ES-I3 (cell line): ENCODE measurements around the gene NRBF2.
A peak's percentile ranks its signal among the peaks of the same experiment; 100 is the strongest.

Source experiments
- H3K36me3 ChIP-seq: 2 replicates; pipeline ENCODE4 v1.6.1; 2013; ENCODE audit warnings: mild to moderate bottlenecking, low read length, control low read depth, moderate library complexity; ENCODE audit not compliant: insufficient read depth
- H3K4me1 ChIP-seq: 2 replicates; pipeline ENCODE4 v1.6.1; 2013; ENCODE audit warnings: mild to moderate bottlenecking, control low read depth, low read length; ENCODE audit not compliant: insufficient read depth
- H3K9ac ChIP-seq: 2 replicates; pipeline ENCODE4 v1.6.1; 2013; ENCODE audit warnings: low read depth, mild to moderate bottlenecking, low read length, moderate library complexity
- H3K9me3 ChIP-seq: 2 replicates; pipeline ENCODE4 v1.6.1; 2013; ENCODE audit warnings: mild to moderate bottlenecking, low read length, moderate library complexity; ENCODE audit not compliant: control insufficient read depth, insufficient read depth

NRBF2 gene

DNA sequence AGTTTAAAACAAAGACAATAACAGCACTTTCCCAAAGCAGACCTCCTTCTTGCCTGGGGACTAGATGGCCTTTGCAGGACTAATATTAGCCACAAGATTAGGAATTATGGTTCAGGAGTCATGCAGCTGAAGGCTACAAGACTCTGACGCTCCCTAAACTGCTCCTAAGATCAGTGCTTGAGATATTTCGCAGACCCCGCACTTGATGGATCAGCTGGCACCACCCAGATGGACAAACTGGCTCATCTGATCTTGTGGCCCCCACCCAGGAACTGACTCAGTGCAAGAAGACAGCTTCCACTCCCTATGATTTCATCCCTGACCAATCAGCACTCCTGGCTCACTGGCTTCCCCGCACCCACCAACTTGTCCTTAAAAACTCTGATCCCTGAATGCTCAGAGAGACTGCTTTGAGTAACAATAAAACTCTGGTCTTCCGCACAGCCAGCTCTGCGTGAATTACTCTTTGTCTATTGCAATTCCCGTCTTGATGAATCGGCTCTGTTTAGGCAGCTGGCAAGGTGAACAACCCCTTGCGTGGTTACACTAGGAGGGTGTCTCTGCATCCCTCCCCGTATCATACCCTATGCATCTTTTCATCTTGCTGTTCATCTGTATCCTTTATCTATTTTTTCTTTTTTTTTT is 26.9 kb upstream of the NRBF2 start:
- H3K36me3 ChIP-seq = no peaks in the 10 kb centered on the region
- H3K4me1 ChIP-seq = peaks cover 9% of the 10 kb centered on the region
- no peaks in the 10 kb centered on the region for H3K9me3 ChIP-seq
- no peak overlapping the region for H3K9ac ChIP-seq

DNA sequence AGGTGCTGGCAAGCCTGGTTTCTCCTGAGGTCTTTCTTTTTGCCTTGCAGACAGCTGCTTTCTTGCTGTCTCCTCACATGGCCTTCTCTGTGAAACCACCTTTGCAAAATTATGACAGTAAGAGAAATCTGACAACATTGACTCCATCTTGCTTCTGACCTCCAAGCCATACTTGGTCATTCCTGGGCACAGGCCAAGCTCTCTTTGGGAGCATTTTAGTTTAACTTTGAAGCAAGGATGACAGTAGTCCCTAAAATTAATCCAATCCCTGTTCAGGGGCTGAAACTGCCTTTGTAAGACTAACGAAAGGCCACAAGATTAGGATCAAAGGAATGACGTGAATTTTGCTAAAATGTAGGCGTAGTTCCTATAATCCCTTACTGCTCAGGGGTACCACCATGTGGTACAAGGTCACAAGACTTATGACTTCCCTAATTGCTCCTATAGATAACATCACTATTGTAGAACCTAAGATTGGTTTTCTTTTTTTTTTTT is 25.1 kb upstream of the NRBF2 start:
- no peaks in the 10 kb centered on the region for H3K9me3 ChIP-seq
- H3K9ac ChIP-seq = no peak overlapping the region
- peaks cover 9% of the 10 kb centered on the region for H3K4me1 ChIP-seq
- H3K36me3 ChIP-seq = no peaks in the 10 kb centered on the region

DNA sequence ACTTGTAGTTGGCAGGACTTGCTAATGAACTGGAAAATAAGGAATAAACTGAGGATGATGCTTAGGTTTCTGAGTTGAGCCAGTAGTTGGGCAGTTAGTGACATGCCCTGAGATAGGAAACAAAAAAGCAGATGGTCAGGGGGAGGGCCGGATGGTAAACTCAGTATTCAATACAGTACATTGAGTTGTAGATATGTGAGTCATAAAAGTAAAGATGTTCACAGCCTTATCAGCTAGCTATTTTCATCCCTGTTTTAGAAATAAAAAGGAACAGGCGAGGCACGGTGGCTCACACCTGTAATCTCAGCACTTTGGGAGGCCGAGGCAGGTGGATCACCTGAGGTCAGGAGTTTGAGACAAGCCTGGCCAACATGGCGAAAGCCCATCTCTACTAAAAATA is 22.2 kb upstream of the NRBF2 start:
- no peak overlapping the region for H3K9ac ChIP-seq
- no peaks in the 10 kb centered on the region for H3K36me3 ChIP-seq
- no peaks in the 10 kb centered on the region for H3K9me3 ChIP-seq
- peaks cover 7% of the 10 kb centered on the region for H3K4me1 ChIP-seq

DNA sequence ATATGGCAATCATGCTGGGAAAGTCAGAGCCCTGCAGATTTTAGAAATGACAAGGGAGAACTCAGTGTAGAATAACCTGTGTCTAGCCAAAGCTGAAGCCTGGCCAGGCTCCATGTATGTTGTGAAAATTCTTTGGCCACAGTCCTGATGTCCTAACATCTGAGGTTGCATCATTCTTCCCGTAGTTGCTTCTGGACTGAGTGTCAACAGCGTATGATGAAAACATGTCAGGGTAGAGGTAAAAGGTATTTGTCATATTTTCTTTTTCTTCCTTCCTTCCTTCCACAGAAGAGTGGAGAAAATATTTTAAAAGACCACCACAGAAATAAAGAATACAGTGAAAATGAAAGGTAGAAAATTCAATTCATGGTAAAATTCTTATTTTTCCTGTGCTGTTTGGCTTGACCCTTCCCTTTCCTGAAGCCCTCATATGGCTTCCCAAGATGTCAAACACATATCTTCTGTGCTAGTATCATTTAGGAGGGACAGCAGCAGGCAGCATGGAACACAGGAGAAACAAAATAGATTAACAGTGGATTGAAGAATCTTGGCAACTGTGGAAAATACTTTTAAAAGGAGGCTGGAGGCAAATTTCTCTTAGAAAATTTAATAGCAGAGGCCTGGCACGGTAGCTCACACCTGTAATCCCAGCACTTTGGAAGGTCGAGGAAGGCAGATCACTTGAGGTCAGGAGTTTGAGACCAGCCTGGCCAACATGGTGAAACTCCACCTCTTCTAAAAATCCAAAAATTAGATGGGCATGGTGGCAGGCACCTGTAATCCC is 18.9 kb upstream of the NRBF2 start:
- Histone ChIP-seq H3K36me3 (no peaks in the 10 kb centered on the region), H3K9ac (no peak overlapping the region), H3K4me1 (no peaks in the 10 kb centered on the region; the same call in 1 of the 2 replicates), H3K9me3 (no peaks in the 10 kb centered on the region; the same call in 1 of the 2 replicates)

DNA sequence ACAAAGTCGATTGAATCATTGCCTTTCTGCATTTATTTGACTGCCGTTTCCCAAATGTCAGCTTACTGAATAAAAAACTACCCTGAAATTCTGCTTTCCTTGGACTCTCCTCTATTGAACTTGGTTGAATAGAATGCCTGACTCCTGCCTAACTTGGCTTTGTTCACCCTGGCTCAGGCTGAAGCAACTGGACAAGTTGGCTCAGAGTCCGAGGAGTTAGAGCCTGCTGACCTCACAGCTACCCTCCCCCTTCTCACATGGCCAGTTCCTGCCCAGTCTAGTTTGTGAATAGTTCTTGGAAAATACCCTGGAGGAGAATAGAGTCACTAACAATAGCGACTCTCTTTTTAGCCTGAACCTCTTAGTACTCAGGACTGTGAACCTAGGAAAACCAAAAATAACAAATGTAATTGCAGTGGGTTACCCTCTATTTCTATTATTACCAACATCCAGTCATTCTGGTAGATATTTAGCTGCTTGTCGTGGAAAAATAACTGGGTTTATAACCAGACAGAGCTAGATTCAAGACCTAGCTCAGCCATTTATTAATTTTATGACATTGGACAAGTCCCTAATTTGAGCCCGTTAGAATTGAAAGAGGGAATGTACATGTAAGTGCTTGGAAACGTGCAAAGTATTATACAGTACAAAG is 17.3 kb upstream of the NRBF2 start:
- Histone ChIP-seq H3K4me1 (no peaks in the 10 kb centered on the region; the same call in 1 of the 2 replicates), H3K36me3 (no peaks in the 10 kb centered on the region), H3K9ac (no peak overlapping the region), H3K9me3 (no peaks in the 10 kb centered on the region; the same call in 1 of the 2 replicates)

DNA sequence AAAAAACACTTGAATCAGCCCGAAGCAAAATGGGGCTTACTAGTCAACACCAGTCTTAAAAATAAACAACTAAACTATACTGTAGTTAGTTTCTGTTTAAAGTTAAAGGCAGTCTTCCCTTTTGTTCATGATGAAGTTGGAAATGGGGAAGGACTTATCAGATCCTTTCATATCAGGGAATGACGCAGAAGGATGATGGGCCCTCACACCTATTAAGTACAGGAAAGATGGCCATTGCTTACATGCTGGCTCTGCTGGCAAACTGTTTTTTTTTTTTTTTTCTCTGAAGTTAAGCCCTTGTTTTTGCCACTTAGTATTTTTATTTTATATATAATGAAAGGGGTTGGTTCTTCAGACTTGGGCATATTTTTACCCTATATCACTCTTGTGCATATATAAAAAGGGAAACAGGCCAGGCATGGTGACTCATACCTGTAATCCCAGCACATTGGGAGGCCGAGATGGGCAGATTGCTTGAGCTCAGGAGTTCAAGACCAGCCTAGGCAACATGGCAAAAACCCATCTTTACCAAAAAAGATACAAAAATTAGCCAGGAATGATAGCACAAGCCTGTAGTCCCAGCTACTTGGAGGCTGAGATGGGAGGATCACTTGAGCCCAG is 16.6 kb upstream of the NRBF2 start:
- Histone ChIP-seq H3K36me3 (no peaks in the 10 kb centered on the region), H3K9ac (no peak overlapping the region), H3K9me3 (no peaks in the 10 kb centered on the region; the same call in none of the 2 replicates), H3K4me1 (no peaks in the 10 kb centered on the region; the same call in 1 of the 2 replicates)

DNA sequence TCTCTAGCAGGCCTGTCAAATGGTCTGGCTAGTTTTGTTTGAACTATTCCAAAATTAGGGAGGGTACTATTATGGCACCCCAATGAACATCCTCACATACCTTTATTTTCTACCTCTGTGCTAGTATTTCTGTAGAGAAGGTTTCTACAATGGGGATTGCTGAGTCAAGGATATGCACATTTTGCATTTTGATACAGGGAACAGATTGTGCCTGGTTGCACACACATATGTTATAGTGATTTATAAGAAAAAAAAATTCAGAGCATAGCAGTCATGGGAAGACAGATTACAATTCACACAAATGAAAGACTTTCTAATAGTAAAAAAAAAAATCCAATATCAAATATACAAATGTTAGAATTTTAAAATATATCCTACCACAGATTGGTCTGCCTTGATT is 14.1 kb upstream of the NRBF2 start:
- no peaks in the 10 kb centered on the region for H3K36me3 ChIP-seq
- H3K4me1 ChIP-seq = no peaks in the 10 kb centered on the region; the same call in 1 of the 2 replicates
- no peaks in the 10 kb centered on the region; the same call in none of the 2 replicates for H3K9me3 ChIP-seq
- no peak overlapping the region for H3K9ac ChIP-seq

DNA sequence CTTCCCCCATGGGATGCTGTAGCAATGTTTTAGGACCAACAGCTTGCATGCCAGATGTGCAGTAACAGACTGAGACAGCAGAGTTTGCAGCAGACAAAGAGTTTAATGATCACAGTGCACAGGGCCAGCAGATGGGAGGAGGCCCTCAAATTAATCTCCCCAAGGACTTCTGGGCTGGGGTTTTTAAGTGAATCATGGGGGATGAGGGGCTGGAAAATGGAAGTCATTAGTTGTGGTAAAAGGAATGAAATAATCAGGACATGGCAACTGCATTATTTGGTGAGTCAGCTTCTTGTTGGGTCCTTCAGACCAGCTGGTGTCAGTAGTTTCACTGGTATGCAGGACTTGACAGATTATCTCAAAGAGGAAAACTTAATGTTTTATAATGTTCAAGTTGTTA is 12.6 kb upstream of the NRBF2 start:
- Histone ChIP-seq H3K36me3 (no peaks in the 10 kb centered on the region), H3K9me3 (no peaks in the 10 kb centered on the region; the same call in none of the 2 replicates), H3K4me1 (no peaks in the 10 kb centered on the region; the same call in 1 of the 2 replicates), H3K9ac (no peak overlapping the region)

DNA sequence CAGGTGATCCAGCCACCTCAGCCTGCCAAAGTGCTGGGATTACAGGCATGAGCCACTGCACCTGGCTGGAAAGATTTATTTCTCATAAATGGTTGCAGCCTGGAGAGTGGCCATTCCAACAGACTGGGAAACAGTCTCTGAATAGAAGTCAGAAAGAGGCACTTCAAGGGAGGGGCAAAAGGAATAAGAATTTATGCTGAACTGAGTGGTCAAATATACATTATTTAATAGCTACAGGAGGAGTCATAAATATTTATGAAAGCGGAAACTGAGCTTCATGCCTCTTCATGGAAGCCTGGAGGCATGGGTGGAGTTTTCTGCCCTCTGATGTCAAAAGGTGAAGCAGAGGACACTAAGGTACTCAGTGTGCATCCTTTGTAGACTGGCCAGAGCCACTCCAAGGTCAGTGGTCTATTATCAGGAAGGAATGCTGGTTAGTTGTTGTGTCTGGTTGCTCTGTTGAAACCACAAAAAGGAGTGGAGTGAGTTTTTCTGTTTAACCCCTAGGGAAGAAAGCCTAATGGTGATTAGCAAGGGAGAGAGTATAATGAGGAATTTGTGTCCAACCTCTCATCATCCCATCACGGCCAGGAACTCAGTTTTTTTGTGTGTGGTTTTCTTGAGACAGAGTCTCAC is 9.3 kb upstream of the NRBF2 start:
- no peak overlapping the region for H3K9ac ChIP-seq
- no peaks in the 10 kb centered on the region; the same call in 1 of the 2 replicates for H3K9me3 ChIP-seq
- H3K4me1 ChIP-seq = no peaks in the 10 kb centered on the region
- H3K36me3 ChIP-seq = no peaks in the 10 kb centered on the region

DNA sequence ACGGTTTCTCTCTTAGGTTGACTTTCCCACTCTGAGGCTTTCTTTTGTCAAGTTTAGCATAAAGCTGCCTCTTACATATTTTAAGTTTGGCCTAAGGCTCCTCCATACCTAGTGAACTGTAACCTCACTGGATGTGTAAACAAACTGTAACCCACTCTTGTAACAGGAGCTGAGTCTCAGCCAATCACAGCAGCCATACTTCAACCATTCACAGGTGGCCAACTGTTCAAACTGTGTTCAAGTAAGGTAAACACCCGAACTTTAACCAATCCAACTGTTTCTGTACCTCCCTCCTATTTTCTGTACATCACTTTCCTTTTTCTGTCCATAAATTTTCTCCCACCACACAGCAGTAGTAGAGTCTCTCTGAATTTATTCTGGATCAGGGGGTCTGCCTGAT is 7.7 kb upstream of the NRBF2 start:
- Histone ChIP-seq H3K9me3 (no peaks in the 10 kb centered on the region; the same call in 1 of the 2 replicates), H3K4me1 (no peaks in the 10 kb centered on the region), H3K36me3 (no peaks in the 10 kb centered on the region), H3K9ac (no peak overlapping the region)

DNA sequence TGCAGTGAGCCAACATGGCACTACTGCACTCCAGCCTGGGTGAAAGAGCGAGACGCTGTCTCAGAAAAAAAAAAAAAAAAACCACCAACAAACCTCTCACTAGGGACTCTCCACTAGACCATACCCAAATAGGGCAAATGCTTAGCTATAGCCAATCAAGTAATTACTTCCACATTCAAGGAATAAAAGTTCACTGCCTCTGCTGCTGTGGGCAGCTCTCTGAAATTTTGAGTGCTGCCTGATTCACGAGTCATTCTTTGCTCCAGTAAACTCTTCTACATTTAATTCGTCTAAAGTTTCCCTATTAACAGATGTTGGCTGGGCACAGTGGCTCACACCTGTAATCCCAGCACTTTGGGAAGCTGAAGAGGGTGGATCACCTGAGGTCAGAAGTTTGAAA is 4.7 kb upstream of the NRBF2 start:
- no peak overlapping the region for H3K9ac ChIP-seq
- H3K36me3 ChIP-seq = no peaks in the 10 kb centered on the region
- no peaks in the 10 kb centered on the region for H3K4me1 ChIP-seq
- no peaks in the 10 kb centered on the region; the same call in 1 of the 2 replicates for H3K9me3 ChIP-seq

DNA sequence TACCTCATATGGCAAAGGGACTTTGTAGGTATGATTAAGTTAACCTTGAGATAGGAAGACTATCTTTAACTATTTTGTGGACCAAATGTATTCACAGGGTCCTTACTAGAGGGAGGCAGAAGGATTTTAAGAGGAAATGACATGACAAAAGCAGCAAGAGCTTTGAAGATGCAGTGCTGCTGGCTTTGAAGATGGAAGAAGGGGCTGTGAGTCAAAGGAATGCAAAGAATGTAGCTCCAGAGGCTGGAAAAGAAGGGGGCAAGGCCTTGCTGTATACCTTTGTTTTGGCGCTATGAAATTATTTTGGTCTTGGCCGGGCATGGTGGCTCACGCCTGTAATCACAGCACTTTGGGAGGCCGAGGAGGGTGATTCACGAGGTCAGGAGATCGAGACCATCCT is 3.2 kb upstream of the NRBF2 start:
- H3K4me1 ChIP-seq = no peaks in the 10 kb centered on the region
- no peaks in the 10 kb centered on the region for H3K36me3 ChIP-seq
- H3K9ac ChIP-seq = no peak overlapping the region
- H3K9me3 ChIP-seq = no peaks in the 10 kb centered on the region; the same call in 1 of the 2 replicates

DNA sequence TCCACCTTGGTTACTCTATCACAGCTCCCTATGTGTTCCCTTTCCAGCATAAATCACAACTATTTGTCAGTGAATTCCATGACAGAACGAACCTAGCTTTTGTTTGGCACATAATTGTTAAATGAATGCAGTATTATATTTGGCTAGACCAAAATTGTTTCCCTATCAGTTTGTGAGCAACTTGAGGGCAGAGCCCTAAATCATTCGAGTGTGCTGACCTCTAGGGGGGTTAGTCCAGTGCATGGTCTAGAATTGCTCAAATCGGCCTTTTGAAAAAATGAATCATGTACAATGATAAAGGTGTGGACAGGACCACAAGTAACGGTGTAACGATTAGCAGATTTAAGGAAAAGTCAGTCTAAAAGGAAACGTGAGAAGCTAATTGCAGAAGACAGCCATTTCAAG is 475 bp upstream of the NRBF2 start:
- H3K36me3 ChIP-seq = no peaks in the 10 kb centered on the region
- peak overlapping the region; percentile 17; the same call in 1 of the 2 replicates for H3K9ac ChIP-seq
- no peaks in the 10 kb centered on the region; the same call in 1 of the 2 replicates for H3K9me3 ChIP-seq
- H3K4me1 ChIP-seq = no peaks in the 10 kb centered on the region
